Adrenal gland (tissue), 5 donors: ENCODE results near the gene OR4C45.

Experiments
- CTCF ChIP-seq, 6 experiments: fragments of 450-650 bp in 4 of 6; fragments of 200-600 bp in 2 of 6; sonication (generic) in 1 of 6; IDR thresholded peaks; 1 replicate in 5 of 6; 2 replicates in 1 of 6; pipeline versions ENCODE4 v1.5.1 to v1.8.0; 2016 to 2021; ENCODE audit warnings: antibody characterized with exemption in 6 of 6, mild to moderate bottlenecking in 2 of 6, moderate library complexity in 1 of 6
- POLR2A ChIP-seq, 2 donors: fragments of 450-650 bp; IDR thresholded peaks; one replicate each; pipeline ENCODE4 v1.6.1; 2017; ENCODE audit warnings: antibody characterized with exemption in 2 of 2, mild to moderate bottlenecking in 2 of 2, moderate library complexity in 1 of 2
- donor health status: DM: no; HTN: no; CAD: no.

GRCh38 chr11:50071584-50072225 lies 39.0 kb downstream of the OR4C45 start:
- TF ChIP-seq CTCF (IDR thresholded peaks at IDR 0.05) (no peak), POLR2A (IDR thresholded peaks at IDR 0.05) (no peak)
